NCI-H1092 treated with DMSO at 0.1 percent for 48 hours (cell line): ENCODE measurements around the gene RNF41.
"Not testable (repeated sequence)": the region's sequence is repeated elsewhere in the genome, so short reads cannot be mapped to it uniquely, and the experiment has no call there.

Experiments
- DNase-seq: peaks from one replicate; lab custom pipeline; 2025; lab: John Stamatoyannopoulos, UW

RNF41 gene

GRCh38 chr12:56208006-56208405, 13.7 kb downstream of the RNF41 start:
- no peak for DNase-seq

- peak; percentile 10 for DNase-seq
Measured at GRCh38 chr12:56206452-56207166, 15.1 kb downstream of the RNF41 start.

- DNase-seq: no peak
Measured at GRCh38 chr12:56205445-56205844, 16.3 kb downstream of the RNF41 start.

GRCh38 chr12:56204275-56204674, 17.4 kb downstream of the RNF41 start:
- no peak for DNase-seq

GRCh38 chr12:56202838-56203237, 18.9 kb downstream of the RNF41 start:
- DNase-seq: no peak

- DNase-seq: no peak
Measured at GRCh38 chr12:56202366-56202765, 19.4 kb downstream of the RNF41 start.

GRCh38 chr12:56198836-56199235, 22.9 kb downstream of the RNF41 start:
- no peak for DNase-seq

GRCh38 chr12:56197921-56198635, 23.6 kb downstream of the RNF41 start:
- DNase-seq: no peak

- DNase-seq: not testable (repeated sequence)
Measured at GRCh38 chr12:56196818-56197550, 24.7 kb downstream of the RNF41 start.

GRCh38 chr12:56193025-56193578, 28.6 kb downstream of the RNF41 start:
- peak; percentile 80 for DNase-seq

GRCh38 chr12:56192582-56192981, 29.1 kb downstream of the RNF41 start:
- no peak for DNase-seq

GRCh38 chr12:56190695-56191155, 31.0 kb downstream of the RNF41 start:
- no peak for DNase-seq

- DNase-seq: peak; percentile 79
Measured at GRCh38 chr12:56189918-56190694, 31.6 kb downstream of the RNF41 start.

- peak; percentile 65 for DNase-seq
Measured at GRCh38 chr12:56189099-56189917, 32.4 kb downstream of the RNF41 start, which contains the start of gene SMARCC2. SMARCC2 (minus strand) TSS chr12:56189483; CDS start chr12:56189461, 22 bp downstream.

GRCh38 chr12:56188778-56189098, 33.0 kb downstream of the RNF41 start:
- DNase-seq: peak; percentile 3

GRCh38 chr12:56188131-56188777, 33.5 kb downstream of the RNF41 start:
- peak; percentile 3 for DNase-seq

GRCh38 chr12:56186957-56187356, 34.8 kb downstream of the RNF41 start:
- DNase-seq: no peak

- no peak for DNase-seq
Measured at GRCh38 chr12:56178347-56178746, 43.4 kb downstream of the RNF41 start.

GRCh38 chr12:56172839-56173238, 48.9 kb downstream of the RNF41 start:
- DNase-seq: no peak

- no peak for DNase-seq
Measured at GRCh38 chr12:56169229-56169759, 52.4 kb downstream of the RNF41 start.
